Subcutaneous abdominal adipose tissue (tissue), 5 donors: Measurements from ENCODE around the gene SCYGR4.

ENCODE experiments used
- H3K27ac ChIP-seq: one replicate; pipeline ENCODE4 v1.7.0; 2013; ENCODE audit warnings: low read depth, mild to moderate bottlenecking, inconsistent platforms, low read length, moderate library complexity
- H3K27me3 ChIP-seq, 5 donors: one replicate each; pipeline ENCODE4 v1.7.0; 2013; ENCODE audit warnings: low read length in 5 of 5, inconsistent platforms in 1 of 5; ENCODE audit not compliant: control insufficient read depth in 5 of 5, insufficient read depth in 4 of 5
- H3K36me3 ChIP-seq, 5 donors: one replicate each; pipeline ENCODE4 v1.7.0; 2013; ENCODE audit warnings: low read length in 5 of 5; ENCODE audit not compliant: control insufficient read depth in 5 of 5, insufficient read depth in 5 of 5
- H3K4me1 ChIP-seq, 5 donors: one replicate each; pipeline ENCODE4 v1.7.0; 2013; ENCODE audit warnings: low read length in 5 of 5, mild to moderate bottlenecking in 3 of 5, moderate library complexity in 1 of 5; ENCODE audit not compliant: control insufficient read depth in 5 of 5, insufficient read depth in 5 of 5
- H3K4me3 ChIP-seq, 5 donors: one replicate each; pipeline ENCODE4 v1.7.0; 2013; ENCODE audit warnings: low read length in 5 of 5, low read depth in 1 of 5
- H3K9ac ChIP-seq, 5 donors: one replicate each; pipeline ENCODE4 v1.7.0; 2013; ENCODE audit warnings: low read length in 5 of 5, mild to moderate bottlenecking in 4 of 5, moderate library complexity in 3 of 5
- H3K9me3 ChIP-seq, 5 donors: one replicate each; pipeline ENCODE4 v1.7.0; 2013; ENCODE audit warnings: low read length in 5 of 5; ENCODE audit not compliant: control insufficient read depth in 5 of 5
- donor health status: healthy.
- donor health status: healthy.
- donor health status: healthy.
- donor health status: healthy.
- donor health status: healthy.

The SCYGR4 gene

DNA sequence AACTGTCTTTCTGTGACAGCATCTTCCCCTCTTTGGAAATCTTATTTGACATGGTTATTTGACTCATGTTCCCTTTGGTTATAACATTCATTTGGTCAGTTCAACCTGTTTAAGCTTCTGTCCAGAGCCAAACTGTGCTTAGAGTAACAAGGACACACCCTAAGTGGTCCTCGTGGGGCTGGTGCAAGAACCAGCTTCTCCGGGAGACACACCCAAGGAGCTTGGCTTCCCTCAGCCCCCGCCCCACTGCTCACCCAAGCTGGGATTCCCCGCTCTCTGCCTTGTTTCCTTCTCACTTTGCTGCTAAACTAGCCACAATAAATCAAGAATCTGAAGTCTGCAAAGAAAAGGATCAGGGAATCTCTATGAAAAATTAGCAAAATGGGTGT is 4.0 kb upstream of the SCYGR4 start:
- Histone ChIP-seq H3K9ac (no peak overlapping the region), H3K36me3 (no peaks in the 10 kb centered on the region), H3K27ac (no peak overlapping the region)

GRCh38 chr2:227614246-227614645 is 3.1 kb upstream of the SCYGR4 start:
- no peak overlapping the region for H3K4me3 ChIP-seq
- no peaks in the 10 kb centered on the region for H3K27me3 ChIP-seq
- no peak overlapping the region for H3K9ac ChIP-seq
- no peaks in the 10 kb centered on the region for H3K36me3 ChIP-seq
- no peaks in the 10 kb centered on the region for H3K9me3 ChIP-seq
- H3K4me1 ChIP-seq: peaks cover 0 to 14% (median 6%) of the 10 kb centered on the region in 5 donors
- no peak overlapping the region for H3K27ac ChIP-seq

More for the DNA sequence above, 4.0 kb upstream of the SCYGR4 start:
- no peaks in the 10 kb centered on the region for H3K9me3 ChIP-seq
- no peak overlapping the region for H3K4me3 ChIP-seq
- no peaks in the 10 kb centered on the region for H3K27me3 ChIP-seq
- peaks cover 0 to 15% (median 6%) of the 10 kb centered on the region in 5 donors for H3K4me1 ChIP-seq

GRCh38 chr2:227614740-227615139 is 2.6 kb upstream of the SCYGR4 start, which contains the start of gene SCYGR3:
Gene SCYGR3 (minus strand): TSS chr2:227614840. CDS start chr2:227614840, 0 bp downstream.
- Histone ChIP-seq H3K27ac (no peak within 1 kb of the TSS), H3K36me3 (no peaks in the 10 kb centered on the region), H3K4me3 (no peak within 1 kb of the TSS), H3K9me3 (no peaks in the 10 kb centered on the region), H3K27me3 (no peaks in the 10 kb centered on the region), H3K4me1 (peaks cover 0 to 14% (median 6%) of the 10 kb centered on the region in 5 donors), H3K9ac (no peak within 1 kb of the TSS)

- H3K9ac ChIP-seq: no peak overlapping the region
- H3K4me3 ChIP-seq: no peak overlapping the region
- no peaks in the 10 kb centered on the region for H3K27me3 ChIP-seq
- H3K36me3 ChIP-seq: no peaks in the 10 kb centered on the region
- peaks cover 0 to 14% (median 6%) of the 10 kb centered on the region in 5 donors for H3K4me1 ChIP-seq
- no peak overlapping the region for H3K27ac ChIP-seq
- no peaks in the 10 kb centered on the region for H3K9me3 ChIP-seq
Measured at GRCh38 chr2:227615181-227615580, 2.1 kb upstream of the SCYGR4 start.

- Histone ChIP-seq H3K36me3 (no peaks in the 10 kb centered on the region), H3K9me3 (no peaks in the 10 kb centered on the region), H3K4me3 (no peak overlapping the region), H3K27ac (no peak overlapping the region), H3K4me1 (peaks cover 0 to 14% (median 6%) of the 10 kb centered on the region in 5 donors), H3K9ac (no peak overlapping the region), H3K27me3 (no peaks in the 10 kb centered on the region)
Measured at GRCh38 chr2:227615906-227616305, 1.4 kb upstream of the SCYGR4 start.

DNA sequence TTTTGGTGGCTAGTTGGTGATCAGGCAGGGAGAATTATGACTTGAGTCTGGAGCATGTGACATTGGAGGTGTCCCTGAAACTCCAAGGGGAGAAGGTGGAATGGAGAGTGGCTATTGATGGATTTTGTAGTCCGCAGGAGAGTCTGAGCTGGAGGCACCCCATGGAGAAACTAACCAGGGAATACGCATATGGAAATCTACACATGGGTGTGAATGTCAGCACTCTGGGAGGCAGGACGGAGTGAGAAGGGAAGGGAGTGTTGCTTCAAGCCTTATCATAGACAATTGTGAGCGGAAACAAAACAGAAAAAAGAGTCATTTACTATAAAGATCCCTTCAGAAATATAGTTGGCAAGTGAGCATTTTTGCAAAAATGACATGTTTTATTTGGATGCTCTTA is 667 bp upstream of the SCYGR4 start:
- H3K36me3 ChIP-seq: no peaks in the 10 kb centered on the region
- no peak overlapping the region for H3K9ac ChIP-seq
- H3K4me3 ChIP-seq: no peak overlapping the region

GRCh38 chr2:227623226-227623625 is 5.9 kb downstream of the SCYGR4 start:
- H3K4me1 ChIP-seq: peaks cover 0 to 3% (median 0%) of the 10 kb centered on the region in 5 donors
- no peak overlapping the region for H3K9ac ChIP-seq
- no peaks in the 10 kb centered on the region for H3K27me3 ChIP-seq
- H3K27ac ChIP-seq: no peak overlapping the region
- H3K9me3 ChIP-seq: peaks cover 0 to 8% (median 4%) of the 10 kb centered on the region in 5 donors
- no peak overlapping the region for H3K4me3 ChIP-seq
- H3K36me3 ChIP-seq: no peaks in the 10 kb centered on the region

More for the DNA sequence above, 667 bp upstream of the SCYGR4 start:
- Histone ChIP-seq H3K4me1 (peaks cover 0 to 14% (median 6%) of the 10 kb centered on the region in 5 donors), H3K27ac (no peak overlapping the region), H3K27me3 (no peaks in the 10 kb centered on the region), H3K9me3 (no peaks in the 10 kb centered on the region)

- H3K27ac ChIP-seq: no peak overlapping the region
- H3K4me1 ChIP-seq: peaks cover 0 to 3% (median 0%) of the 10 kb centered on the region in 5 donors
- no peaks in the 10 kb centered on the region for H3K27me3 ChIP-seq
- peaks cover 0 to 8% (median 4%) of the 10 kb centered on the region in 5 donors for H3K9me3 ChIP-seq
- H3K4me3 ChIP-seq: no peak overlapping the region
- no peaks in the 10 kb centered on the region for H3K36me3 ChIP-seq
- H3K9ac ChIP-seq: no peak overlapping the region
Measured at GRCh38 chr2:227625420-227625819, 8.1 kb downstream of the SCYGR4 start.

- Histone ChIP-seq H3K4me1 (peaks cover 0 to 3% (median 0%) of the 10 kb centered on the region in 5 donors), H3K27me3 (no peaks in the 10 kb centered on the region), H3K9ac (no peak overlapping the region), H3K4me3 (no peak overlapping the region), H3K36me3 (no peaks in the 10 kb centered on the region), H3K27ac (no peak overlapping the region), H3K9me3 (peaks cover 0 to 8% (median 4%) of the 10 kb centered on the region in 5 donors)
Measured at GRCh38 chr2:227626580-227627151, 9.4 kb downstream of the SCYGR4 start.

GRCh38 chr2:227627769-227628168 is 10.5 kb downstream of the SCYGR4 start:
- H3K36me3 ChIP-seq: no peaks in the 10 kb centered on the region
- peaks cover 0 to 3% (median 0%) of the 10 kb centered on the region in 5 donors for H3K4me1 ChIP-seq
- no peak overlapping the region for H3K27ac ChIP-seq
- peaks cover 0 to 1% (median under 1%) of the 10 kb centered on the region in 5 donors for H3K9me3 ChIP-seq
- H3K4me3 ChIP-seq: no peak overlapping the region
- no peak overlapping the region for H3K9ac ChIP-seq
- no peaks in the 10 kb centered on the region for H3K27me3 ChIP-seq
